PC-9 (cell line): ENCODE data around the gene PECR. TPM values are rescaled to one million over a fixed set of nuclear protein-coding genes. Genes with fewer than 3 reads are reported as not detected.

ENCODE experiments used
- BruUV-seq: library from RNA; stranded (reverse); fragments of 400-500 nt; replicated peaks from 2 replicates; lab custom pipeline; 2021; lab: Mats Ljungman, UMichigan
- CTCF ChIA-PET: fragments of 300-600 bp; sonication (Branson Sonifier 250); formaldehyde crosslinking; loops from one replicate; lab custom pipeline; 2022; ENCODE audit warnings: antibody characterized with exemption; lab: Charles Lee
- POLR2A ChIA-PET: fragments of 300-600 bp; sonication (Branson Sonifier 250); formaldehyde crosslinking; loops from one replicate; lab custom pipeline; 2022; ENCODE audit warnings: antibody characterized with exemption; ENCODE audit not compliant: unreplicated experiment; lab: Charles Lee
- DNase-seq, 2 experiments: peaks; one replicate each; pipeline versions ENCODE4 v3.0.0 to v3.0.0-alpha.2; 2015 to 2022; ENCODE audit warnings: mixed read lengths in 1 of 2
- H2AFZ ChIP-seq: fragments of 200-600 bp; sonication (generic); 2 replicates; pipeline ENCODE4 v1.8.1; 2017; ENCODE audit warnings: antibody characterized with exemption
- H3F3A ChIP-seq: fragments of 200-600 bp; sonication (generic); 2 replicates; pipeline ENCODE4 v1.8.1; 2017; ENCODE audit warnings: antibody characterized with exemption, mild to moderate bottlenecking, low read depth; ENCODE audit not compliant: insufficient read depth
- H3K27ac ChIP-seq: fragments of 200-600 bp; sonication (generic); 2 replicates; pipeline ENCODE4 v1.6.1; 2016; ENCODE audit warnings: mixed run types
- H3K27me3 ChIP-seq: fragments of 200-600 bp; sonication (generic); 2 replicates; pipeline ENCODE4 v1.6.1; 2016; ENCODE audit warnings: low read depth, mixed run types; ENCODE audit not compliant: insufficient read depth
- H3K36me3 ChIP-seq: fragments of 200-600 bp; sonication (generic); 2 replicates; pipeline ENCODE4 v1.6.1; 2016; ENCODE audit warnings: low read depth, mixed run types
- H3K4me1 ChIP-seq: fragments of 200-600 bp; sonication (generic); replicated peaks from 2 replicates; pipeline ENCODE4 v1.6.1; 2016; ENCODE audit warnings: mixed run types; ENCODE audit not compliant: insufficient read depth
- H3K4me2 ChIP-seq: fragments of 200-600 bp; sonication (generic); 2 replicates; pipeline ENCODE4 v1.6.1; 2017; ENCODE audit warnings: mixed run types
- H3K4me3 ChIP-seq: fragments of 200-600 bp; sonication (generic); 2 replicates; pipeline ENCODE4 v1.6.1; 2016; ENCODE audit warnings: mixed run types
- H3K79me2 ChIP-seq: fragments of 200-600 bp; sonication (generic); 2 replicates; pipeline ENCODE4 v1.6.1; 2017; ENCODE audit warnings: low read depth, mixed run types
- H3K9me2 ChIP-seq: fragments of 200-600 bp; sonication (generic); 2 replicates; pipeline ENCODE4 v1.8.1; 2017; ENCODE audit warnings: mild to moderate bottlenecking; ENCODE audit not compliant: insufficient read depth
- H3K9me3 ChIP-seq: fragments of 200-600 bp; sonication (generic); 2 replicates; pipeline ENCODE4 v1.8.1; 2016; ENCODE audit warnings: low read depth; ENCODE audit not compliant: insufficient read depth
- H4K20me1 ChIP-seq: fragments of 200-600 bp; sonication (generic); 2 replicates; pipeline ENCODE4 v1.8.1; 2017; ENCODE audit not compliant: insufficient read depth
- CTCF ChIP-seq: fragments of 200-600 bp; sonication (generic); conservative IDR thresholded peaks from 2 replicates; pipeline ENCODE4 v1.6.1; 2017; ENCODE audit warnings: mixed run types, antibody characterized with exemption, mild to moderate bottlenecking, moderate library complexity
- EZH2 ChIP-seq: fragments of 200-600 bp; sonication (generic); IDR thresholded peaks from 2 replicates; pipeline ENCODE4 v1.8.0; 2017; ENCODE audit warnings: antibody characterized with exemption, low read depth
- intact Hi-C: fragments of 100-400 bp; cut with micrococcal nuclease; formaldehyde crosslinking; loops from one replicate; pipeline ENCODE4 v1.10.0; 2022; ENCODE audit not compliant: unreplicated experiment
- total RNA-seq: library from RNA; stranded (reverse); gene quantifications from 2 replicates; pipeline ENCODE4 v1.2.3, GENCODE V29; 2021

Gene PECR
- total RNA-seq, 1 experiment from 2014 or later = 10.8 TPM

GRCh38 chr2:216044883-216045486 is 36.6 kb downstream of the PECR start:
- no peak overlapping the region for H3K4me2 ChIP-seq
- no peak for DNase-seq
- ChIA-PET POLR2A (no interaction called here), CTCF (no interaction called here)
- no peaks in the 10 kb centered on the region for H3F3A ChIP-seq
- TF ChIP-seq CTCF (no peak), EZH2 (no peak)
- no peaks in the 10 kb centered on the region for H3K4me1 ChIP-seq
- BruUV-seq = no TSS peak
- H3K4me3 ChIP-seq = no peak overlapping the region
- no peaks in the 10 kb centered on the region for H3K79me2 ChIP-seq
- intact Hi-C loops = no loop called here
- no peaks in the 10 kb centered on the region for H3K9me2 ChIP-seq
- H3K27me3 ChIP-seq = no peaks in the 10 kb centered on the region
- no peaks in the 10 kb centered on the region for H3K9me3 ChIP-seq
- H3K36me3 ChIP-seq = no peaks in the 10 kb centered on the region
- no peaks in the 10 kb centered on the region for H4K20me1 ChIP-seq
- no peak overlapping the region for H2AFZ ChIP-seq
- no peak overlapping the region for H3K27ac ChIP-seq

GRCh38 chr2:216043949-216044348 is 37.7 kb downstream of the PECR start:
- Histone ChIP-seq H4K20me1 (no peaks in the 10 kb centered on the region), H3F3A (no peaks in the 10 kb centered on the region), H3K27me3 (no peaks in the 10 kb centered on the region), H3K4me2 (no peak overlapping the region), H3K27ac (no peak overlapping the region), H3K4me3 (no peak overlapping the region), H3K36me3 (no peaks in the 10 kb centered on the region), H3K79me2 (no peaks in the 10 kb centered on the region), H3K9me2 (no peaks in the 10 kb centered on the region), H2AFZ (no peak overlapping the region), H3K9me3 (no peaks in the 10 kb centered on the region), H3K4me1 (no peaks in the 10 kb centered on the region)
- DNase-seq = no peak
- POLR2A ChIA-PET = no interaction called here
- CTCF ChIA-PET = no interaction called here
- TF ChIP-seq CTCF (no peak), EZH2 (no peak)
- intact Hi-C loops = no loop called here
- BruUV-seq = no TSS peak

- Histone ChIP-seq H3K27ac (no peak overlapping the region), H3K27me3 (no peaks in the 10 kb centered on the region), H3K4me3 (no peak overlapping the region), H3K4me2 (no peak overlapping the region), H3F3A (no peaks in the 10 kb centered on the region), H3K9me3 (no peaks in the 10 kb centered on the region), H3K36me3 (no peaks in the 10 kb centered on the region), H4K20me1 (no peaks in the 10 kb centered on the region), H3K4me1 (no peaks in the 10 kb centered on the region), H3K79me2 (no peaks in the 10 kb centered on the region), H2AFZ (no peak overlapping the region), H3K9me2 (no peaks in the 10 kb centered on the region)
- DNase-seq = no peak
- no TSS peak for BruUV-seq
- ChIA-PET CTCF (no interaction called here), POLR2A (no interaction called here)
- no peak for TF ChIP-seq CTCF
- TF ChIP-seq EZH2 = no peak
- intact Hi-C loops = no loop called here
These were observed 40.2 kb downstream of the PECR start for GRCh38 chr2:216041438-216041837.
